CD4-positive, alpha-beta T cell treated with Interleukin-6 for 4 hours (primary cell): ENCODE results near the gene ETV3L.

ENCODE experiments used
- DNase-seq: peaks from one replicate; pipeline ENCODE4 v3.0.0-alpha.2; 2020; ENCODE audit warnings: mixed read lengths

ETV3L gene

GRCh38 chr1:157099633-157100009 is at the start of gene ETV3L:
TSS of gene ETV3L (minus strand) at chr1:157099808. CDS start at chr1:157099523, 285 bp downstream.
- DNase-seq, result no peak

GRCh38 chr1:157147906-157148700 is 48.5 kb upstream of the ETV3L start:
- DNase-seq, result no peak

GRCh38 chr1:157147037-157147436 is 47.4 kb upstream of the ETV3L start:
- DNase-seq, result no peak

- no peak for DNase-seq
These were observed 46.6 kb upstream of the ETV3L start for GRCh38 chr1:157146244-157146643.

- no peak for DNase-seq
These were observed 45.5 kb upstream of the ETV3L start for GRCh38 chr1:157145076-157145475.

- no peak for DNase-seq
These were observed 44.9 kb upstream of the ETV3L start for GRCh38 chr1:157144509-157144908.

- DNase-seq, result no peak
These were observed 43.3 kb upstream of the ETV3L start for GRCh38 chr1:157142765-157143423.

- DNase-seq, result no peak
These were observed 42.6 kb upstream of the ETV3L start for GRCh38 chr1:157142201-157142600.

GRCh38 chr1:157141212-157141855 is 41.7 kb upstream of the ETV3L start:
- DNase-seq, result no peak

- DNase-seq, result no peak
These were observed 40.5 kb upstream of the ETV3L start for GRCh38 chr1:157140063-157140588.

- no peak for DNase-seq
These were observed 39.6 kb upstream of the ETV3L start for GRCh38 chr1:157139052-157139715.

- peak; percentile 87 for DNase-seq
These were observed 38.8 kb upstream of the ETV3L start, which contains the start of gene ETV3 for GRCh38 chr1:157138220-157139051. TSS of gene ETV3 (minus strand) at chr1:157138395. CDS start at chr1:157136352, 2,043 bp downstream.

- peak; percentile 22 for DNase-seq
These were observed 38.0 kb upstream of the ETV3L start for GRCh38 chr1:157137408-157138219.

- no peak for DNase-seq
These were observed 37.4 kb upstream of the ETV3L start for GRCh38 chr1:157137046-157137407.

- DNase-seq, result no peak
These were observed 36.5 kb upstream of the ETV3L start for GRCh38 chr1:157136133-157136532.

GRCh38 chr1:157135646-157136045 is 36.0 kb upstream of the ETV3L start:
- DNase-seq, result no peak

- no peak for DNase-seq
These were observed 35.5 kb upstream of the ETV3L start for GRCh38 chr1:157135070-157135469.

- no peak for DNase-seq
These were observed 34.8 kb upstream of the ETV3L start for GRCh38 chr1:157134442-157134841.

- peak; percentile 12 for DNase-seq
These were observed 33.8 kb upstream of the ETV3L start for GRCh38 chr1:157133426-157133825.

GRCh38 chr1:157132616-157133167 is 33.1 kb upstream of the ETV3L start:
- DNase-seq, result no peak

- DNase-seq, result no peak
These were observed 32.5 kb upstream of the ETV3L start for GRCh38 chr1:157132111-157132510.
